Activated T-helper 1 cell treated with Interleukin-2 at 50 U/mL for 16 hours (primary cell): ENCODE measurements around the gene IRGQ.

Experiments
- DNase-seq: peaks from one replicate; pipeline ENCODE4 v3.0.0-alpha.2; 2020; ENCODE audit warnings: low read depth

IRGQ gene

DNA sequence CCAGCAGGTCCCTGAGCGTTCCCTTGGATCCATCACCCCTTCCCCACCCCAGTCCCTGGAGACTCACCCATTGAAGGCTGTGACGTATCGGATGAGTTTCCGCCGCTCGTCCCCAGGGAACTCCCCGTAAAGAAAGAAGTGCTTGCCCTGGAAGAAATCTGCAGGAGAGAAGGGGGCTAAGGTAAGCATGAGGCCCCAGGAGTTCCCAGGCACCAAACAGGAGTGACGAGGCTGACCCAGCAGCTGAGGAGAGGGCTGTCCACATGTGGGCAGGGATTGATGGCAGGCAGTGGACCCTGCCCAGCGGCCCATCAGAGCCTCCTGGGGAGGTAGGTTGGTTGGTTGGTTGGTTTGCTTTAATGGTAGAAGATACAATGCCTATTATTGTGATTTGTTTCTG lies 51.9 kb downstream of the IRGQ start:
- DNase-seq, result no peak

DNA sequence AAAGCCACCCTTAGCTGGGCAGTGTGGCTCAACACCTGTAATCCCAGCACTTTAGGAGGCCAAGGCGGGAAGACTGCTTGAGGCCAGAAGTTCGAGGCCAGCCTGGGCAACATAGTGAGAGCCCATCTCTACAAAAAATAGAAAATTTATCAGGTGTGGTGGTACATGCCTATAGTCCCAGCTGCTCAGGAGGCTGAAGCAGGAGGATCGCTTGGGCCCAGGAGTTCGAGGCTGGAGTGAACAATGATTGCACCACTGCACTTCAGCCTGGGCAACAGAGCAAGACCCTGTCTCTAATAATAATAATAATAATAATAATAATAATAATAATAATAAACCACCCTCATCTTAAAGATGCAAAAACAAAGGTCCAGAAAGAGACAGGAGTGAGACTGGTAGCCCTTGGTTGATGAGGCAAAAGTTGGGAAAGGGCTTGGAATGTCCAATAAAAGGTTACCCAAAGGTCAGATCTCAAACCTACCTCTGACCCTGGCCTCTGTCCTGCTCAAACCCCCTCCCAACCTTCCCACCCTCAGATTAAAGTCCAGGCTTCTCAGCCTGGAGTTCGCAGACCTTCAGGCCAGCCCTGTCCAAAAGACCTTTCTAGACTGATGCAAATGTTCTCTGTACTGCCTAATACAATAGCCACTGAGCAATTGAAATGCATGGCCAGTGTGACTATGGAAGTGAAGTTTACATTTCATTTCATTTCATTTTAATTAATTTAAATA lies 53.8 kb downstream of the IRGQ start:
- DNase-seq, result no peak

DNA sequence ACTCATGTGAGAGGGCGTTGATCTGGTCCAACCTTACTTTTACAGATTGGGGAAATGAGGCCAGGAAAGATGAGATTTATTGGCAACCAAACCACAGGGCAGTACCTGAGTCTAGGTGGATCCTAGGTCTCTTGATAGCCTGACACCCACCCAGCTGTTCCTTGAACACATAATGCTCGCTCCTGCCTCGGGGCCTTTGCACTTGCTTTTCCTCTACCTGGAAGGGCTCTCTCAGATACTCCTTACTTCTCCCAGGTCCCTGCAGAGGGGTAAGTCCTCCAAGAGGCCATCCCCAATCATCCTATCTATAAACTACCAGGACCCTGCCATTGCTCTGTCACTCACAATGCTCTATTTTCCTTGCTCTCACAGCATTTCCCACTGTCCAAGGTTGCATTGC lies 55.6 kb downstream of the IRGQ start:
- no peak for DNase-seq

DNA sequence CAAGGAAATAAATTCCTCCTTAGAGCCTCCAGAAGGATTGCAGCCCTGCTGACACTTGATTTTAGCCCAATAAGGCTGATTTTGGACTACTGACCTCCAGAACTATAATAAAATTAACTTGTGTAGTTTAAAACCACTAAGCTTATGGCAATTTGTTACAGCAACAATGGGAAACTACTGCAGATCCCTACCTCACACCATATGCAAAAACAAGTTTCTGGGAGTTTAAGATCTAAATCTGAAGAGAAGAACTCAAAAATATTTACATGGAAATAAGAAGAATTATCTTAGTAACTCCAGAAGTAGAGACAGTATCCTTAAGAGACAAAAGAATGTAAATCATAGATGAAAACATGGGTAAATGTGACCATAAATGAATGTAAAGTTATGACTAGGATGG lies 57.0 kb downstream of the IRGQ start:
- DNase-seq, result no peak

DNA sequence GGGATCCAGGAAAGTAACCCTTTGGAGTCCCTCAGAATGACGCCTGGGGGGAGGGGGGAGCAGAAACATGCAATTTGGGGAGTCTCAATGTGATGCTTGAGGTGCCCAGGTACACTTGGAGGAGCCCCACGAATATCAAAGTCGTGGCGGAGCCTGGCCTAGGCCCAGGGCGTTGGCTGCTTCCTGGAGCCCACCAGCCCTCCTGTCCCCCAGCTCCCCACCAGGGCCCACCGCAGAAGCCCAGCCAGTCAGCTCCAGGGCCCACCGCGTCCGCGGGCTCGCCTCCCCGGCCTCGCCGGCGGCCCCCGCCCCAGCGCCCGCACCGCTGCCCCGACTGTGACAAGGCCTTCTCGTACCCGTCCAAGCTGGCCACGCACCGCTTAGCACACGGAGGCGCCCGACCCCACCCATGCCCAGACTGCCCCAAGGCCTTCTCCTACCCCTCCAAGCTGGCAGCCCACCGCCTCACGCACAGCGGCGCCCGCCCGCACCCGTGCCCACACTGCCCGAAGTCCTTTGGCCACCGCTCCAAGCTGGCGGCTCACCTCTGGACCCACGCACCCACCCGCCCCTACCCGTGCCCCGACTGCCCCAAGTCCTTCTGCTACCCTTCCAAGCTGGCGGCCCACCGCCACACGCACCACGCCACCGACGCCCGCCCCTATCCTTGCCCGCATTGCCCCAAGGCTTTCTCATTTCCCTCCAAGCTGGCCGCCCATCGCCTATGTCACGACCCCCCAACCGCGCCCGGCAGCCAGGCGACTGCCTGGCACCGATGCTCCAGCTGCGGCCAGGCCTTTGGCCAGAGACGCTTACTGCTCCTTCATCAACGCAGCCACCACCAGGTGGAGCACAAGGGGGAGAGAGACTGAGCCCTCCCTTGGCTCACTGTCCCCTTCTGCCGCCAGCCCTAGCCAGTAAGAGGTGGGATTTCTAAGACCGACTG lies 60.8 kb downstream of the IRGQ start:
- no peak for DNase-seq
